Stimulated activated CD4-positive, alpha-beta T cell treated with anti-CD3 and anti-CD28 coated beads, Interleukin-12 subunit alpha, Interleukin-12 subunit beta, amount 100 ng/mL, for 48 hours (primary cell): ENCODE results near the gene ZAP70.

Source experiments
- DNase-seq, 3 donors: peaks; one replicate each; pipeline ENCODE4 v3.0.0-alpha.2; 2020; ENCODE audit warnings: low read depth in 2 of 3, low spot score in 1 of 3

Gene ZAP70

GRCh38 chr2:97715951-97716694, 2.7 kb downstream of the ZAP70 start:
- DNase-seq, result no peak

GRCh38 chr2:97716695-97717612, 3.6 kb downstream of the ZAP70 start:
- no peak for DNase-seq

- no peak for DNase-seq
Measured at GRCh38 chr2:97717613-97717995, 4.2 kb downstream of the ZAP70 start.

GRCh38 chr2:97718051-97718882, 4.9 kb downstream of the ZAP70 start:
- DNase-seq, result peak; percentile 54 to 65 (median 59)

GRCh38 chr2:97718942-97719341, 5.6 kb downstream of the ZAP70 start:
- no peak for DNase-seq

- DNase-seq, result no peak
Measured at GRCh38 chr2:97719362-97720155, 6.2 kb downstream of the ZAP70 start.

GRCh38 chr2:97720746-97721145, 7.4 kb downstream of the ZAP70 start:
- DNase-seq, result no peak

GRCh38 chr2:97722227-97722626, 8.9 kb downstream of the ZAP70 start:
- no peak for DNase-seq

GRCh38 chr2:97723156-97724072, 10.0 kb downstream of the ZAP70 start:
- DNase-seq, result no peak

- DNase-seq, result no peak
Measured at GRCh38 chr2:97724073-97724410, 10.7 kb downstream of the ZAP70 start.

GRCh38 chr2:97724501-97724900, 11.1 kb downstream of the ZAP70 start:
- no peak for DNase-seq

- no peak for DNase-seq
Measured at GRCh38 chr2:97724946-97725688, 11.7 kb downstream of the ZAP70 start.

- DNase-seq, result no peak
Measured at GRCh38 chr2:97726261-97727064, 13.1 kb downstream of the ZAP70 start.

GRCh38 chr2:97727296-97727695, 13.9 kb downstream of the ZAP70 start:
- no peak for DNase-seq

- no peak for DNase-seq
Measured at GRCh38 chr2:97728091-97728731, 14.8 kb downstream of the ZAP70 start.

- no peak for DNase-seq
Measured at GRCh38 chr2:97730245-97730644, 16.9 kb downstream of the ZAP70 start.

- DNase-seq, result no peak
Measured at GRCh38 chr2:97731274-97732020, 18.1 kb downstream of the ZAP70 start.
